Stimulated activated CD4-positive, alpha-beta T cell treated with anti-CD3 and anti-CD28 coated beads, Interleukin-4, amount 100 ng/mL, for 4 hours (primary cell): Measurements from ENCODE around the gene INKA2.

Experiments used
- DNase-seq, 2 experiments: peaks; one replicate each; pipeline ENCODE4 v3.0.0-alpha.2; 2020

INKA2 gene

DNA sequence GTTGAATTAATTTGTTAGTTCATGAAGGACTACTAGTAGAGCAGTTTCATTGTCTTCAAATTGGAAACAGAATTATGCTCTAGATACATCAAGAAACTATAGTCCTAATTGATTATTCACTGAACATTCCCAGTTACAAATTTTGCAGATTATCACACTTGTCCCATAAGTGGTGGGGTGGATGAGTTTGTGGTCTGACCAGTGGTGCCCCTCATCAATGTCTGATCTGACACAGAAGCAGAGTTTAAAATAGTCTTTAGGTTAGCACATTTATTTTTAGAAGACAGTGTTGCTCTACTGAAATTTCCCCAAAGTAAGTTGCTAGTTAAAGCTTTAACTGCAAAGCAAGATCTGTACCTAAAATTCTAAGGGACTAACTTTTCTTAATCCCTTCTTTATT is 42.9 kb downstream of the INKA2 start:
- DNase-seq: no peak

DNA sequence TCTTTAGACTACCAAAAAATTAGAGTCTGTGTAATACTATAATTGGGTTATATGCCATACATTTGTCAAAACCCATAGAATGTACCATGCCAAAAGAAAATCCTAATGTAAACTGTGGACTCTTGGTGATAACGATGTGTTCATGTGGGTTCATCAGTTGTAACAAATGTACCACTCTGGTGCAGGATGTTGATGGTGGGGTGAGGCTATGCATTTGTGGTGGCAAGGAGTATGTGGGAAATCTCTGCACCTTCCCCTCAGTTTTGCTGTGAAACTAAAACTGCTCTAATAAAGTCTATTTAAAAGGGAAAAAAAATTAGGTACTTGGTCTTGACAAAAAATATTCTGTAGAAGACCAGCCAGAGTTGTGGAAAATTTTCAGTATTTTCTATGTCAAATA is 43.4 kb downstream of the INKA2 start:
- no peak for DNase-seq

DNA sequence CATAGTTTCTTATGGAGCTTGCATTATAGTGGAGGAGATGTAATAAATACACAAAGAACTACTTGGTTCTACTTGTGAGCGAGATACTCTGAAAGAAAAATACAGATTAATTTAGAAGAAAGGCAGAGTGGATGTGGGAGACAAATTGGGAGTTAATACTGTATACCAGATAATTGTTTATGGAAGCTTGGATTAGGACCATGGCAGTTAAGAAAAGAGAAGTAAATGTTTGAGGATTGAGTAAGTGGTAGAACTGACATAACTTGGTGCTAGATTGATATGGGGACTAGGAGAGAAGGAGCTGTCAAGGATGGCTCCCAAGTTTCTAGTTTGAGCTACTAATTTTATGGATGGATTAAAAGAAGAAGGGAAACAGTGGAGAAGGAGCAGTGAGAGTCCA is 47.3 kb downstream of the INKA2 start:
- no peak for DNase-seq

- no peak for DNase-seq
Observed at GRCh38 chr1:111690306-111690617, 48.9 kb downstream of the INKA2 start.
